MM.1S (cell line): Measurements from ENCODE around the gene PARVB.
"Not testable (repeated sequence)": the region's sequence is repeated elsewhere in the genome, so short reads cannot be mapped to it uniquely, and the experiment has no call there.

Source experiments
- DNase-seq: peaks from one replicate; pipeline ENCODE4 v3.0.0-alpha.2; 2015
- H2AFZ ChIP-seq: fragments of 300-600 bp; sonication (generic); 2 replicates; pipeline ENCODE4 v1.6.0; 2016; ENCODE audit warnings: antibody characterized with exemption, low read length
- H3F3A ChIP-seq: fragments of 300-600 bp; sonication (generic); 2 replicates; pipeline ENCODE4 v1.6.1; 2016; ENCODE audit warnings: mild to moderate bottlenecking, antibody characterized with exemption, low read length, moderate library complexity, mixed read lengths; ENCODE audit not compliant: insufficient read depth
- H3K27ac ChIP-seq: fragments of 300-600 bp; sonication (generic); 2 replicates; pipeline ENCODE4 v1.5.1; 2016; ENCODE audit warnings: mild to moderate bottlenecking, low read length
- H3K27me3 ChIP-seq: fragments of 300-600 bp; sonication (generic); replicated peaks from 2 replicates; pipeline ENCODE4 v1.6.0; 2016; ENCODE audit warnings: low read length; ENCODE audit not compliant: insufficient read depth
- H3K36me3 ChIP-seq: fragments of 300-600 bp; sonication (generic); replicated peaks from 2 replicates; pipeline ENCODE4 v1.6.1; 2016; ENCODE audit warnings: mild to moderate bottlenecking, low read length, mixed read lengths; ENCODE audit not compliant: insufficient read depth
- H3K4me1 ChIP-seq: fragments of 300-600 bp; sonication (generic); 2 replicates; pipeline ENCODE4 v1.6.1; 2016; ENCODE audit warnings: low read length, mixed read lengths
- H3K4me2 ChIP-seq: fragments of 300-600 bp; sonication (generic); 2 replicates; pipeline ENCODE4 v1.6.0; 2016; ENCODE audit warnings: low read depth, low read length
- H3K4me3 ChIP-seq: fragments of 300-600 bp; sonication (generic); 2 replicates; pipeline ENCODE4 v1.5.1; 2016; ENCODE audit warnings: low read length, mixed read lengths
- H3K79me2 ChIP-seq: fragments of 300-600 bp; sonication (generic); 2 replicates; pipeline ENCODE4 v1.6.1; 2016; ENCODE audit warnings: mixed run types, low read length, mixed read lengths
- H3K9ac ChIP-seq: fragments of 300-600 bp; sonication (generic); 2 replicates; pipeline ENCODE4 v1.6.1; 2016; ENCODE audit warnings: low read length, mixed read lengths
- H3K9me2 ChIP-seq: fragments of 300-600 bp; sonication (generic); replicated peaks from 2 replicates; pipeline ENCODE4 v1.6.1; 2016; ENCODE audit warnings: mild to moderate bottlenecking, low read length, mixed read lengths; ENCODE audit not compliant: insufficient read depth
- H3K9me3 ChIP-seq: fragments of 300-600 bp; sonication (generic); replicated peaks from 2 replicates; pipeline ENCODE4 v1.6.1; 2016; ENCODE audit warnings: mild to moderate bottlenecking, low read length, mixed read lengths; ENCODE audit not compliant: insufficient read depth
- H4K20me1 ChIP-seq: fragments of 300-600 bp; sonication (generic); 2 replicates; pipeline ENCODE4 v1.6.1; 2016; ENCODE audit warnings: mild to moderate bottlenecking, low read length, moderate library complexity, mixed read lengths; ENCODE audit not compliant: insufficient read depth
- CTCF ChIP-seq: fragments of 300-600 bp; sonication (generic); IDR thresholded peaks from 2 replicates; pipeline ENCODE4 v1.5.1; 2016; ENCODE audit warnings: antibody characterized with exemption, low read length, mixed read lengths
- EZH2 ChIP-seq: fragments of 300-600 bp; sonication (generic); optimal IDR thresholded peaks from 2 replicates; pipeline ENCODE3; 2017; ENCODE audit warnings: low read depth, mild to moderate bottlenecking, antibody characterized with exemption, low read length, mixed read lengths
- EZH2phosphoT487 ChIP-seq: fragments of 300-600 bp; sonication (generic); IDR thresholded peaks from 2 replicates; pipeline ENCODE4 v1.6.1; 2018; ENCODE audit warnings: antibody characterized with exemption, low read length

The PARVB gene

GRCh38 chr22:44055805-44056204, 31.7 kb downstream of the PARVB start:
- no peaks in the 10 kb centered on the region for H3K9me2 ChIP-seq
- H3K9me3 ChIP-seq = no peaks in the 10 kb centered on the region
- no peaks in the 10 kb centered on the region for H3K36me3 ChIP-seq
- H2AFZ ChIP-seq = no peak overlapping the region
- H3K4me1 ChIP-seq = no peaks in the 10 kb centered on the region
- H3K4me3 ChIP-seq = no peak overlapping the region
- H3K4me2 ChIP-seq = no peak overlapping the region
- H3K27me3 ChIP-seq = no peaks in the 10 kb centered on the region
- DNase-seq = no peak
- H3F3A ChIP-seq = no peaks in the 10 kb centered on the region
- H3K79me2 ChIP-seq = peaks cover 25% of the 10 kb centered on the region
- no peak overlapping the region for H3K27ac ChIP-seq
- TF ChIP-seq EZH2phosphoT487 (no peak), CTCF (no peak), EZH2 (no peak)
- H3K9ac ChIP-seq = no peak overlapping the region
- H4K20me1 ChIP-seq = no peaks in the 10 kb centered on the region

GRCh38 chr22:44056649-44057048, 32.5 kb downstream of the PARVB start:
- not testable (repeated sequence) for H3K36me3 ChIP-seq, H3K4me3 ChIP-seq, H3K4me1 ChIP-seq, DNase-seq, H3K9me2 ChIP-seq, H3K4me2 ChIP-seq, H3K9ac ChIP-seq, H3K27ac ChIP-seq, H3K27me3 ChIP-seq, H3F3A ChIP-seq, H4K20me1 ChIP-seq, H3K9me3 ChIP-seq, H2AFZ ChIP-seq
- peaks cover 18% of the 10 kb centered on the region for H3K79me2 ChIP-seq

- Histone ChIP-seq H3K4me2 (no peak overlapping the region), H2AFZ (no peak overlapping the region), H3F3A (no peaks in the 10 kb centered on the region), H3K4me3 (no peak overlapping the region), H3K9me2 (no peaks in the 10 kb centered on the region), H3K36me3 (no peaks in the 10 kb centered on the region), H3K9me3 (no peaks in the 10 kb centered on the region), H3K27ac (no peak overlapping the region), H3K9ac (no peak overlapping the region), H4K20me1 (no peaks in the 10 kb centered on the region), H3K4me1 (no peaks in the 10 kb centered on the region), H3K27me3 (no peaks in the 10 kb centered on the region), H3K79me2 (peaks cover 17% of the 10 kb centered on the region)
- no peak for DNase-seq
- no peak for TF ChIP-seq EZH2
These were observed 33.4 kb downstream of the PARVB start for GRCh38 chr22:44057401-44057987.

- DNase-seq = no peak
- no peaks in the 10 kb centered on the region for H3K9me2 ChIP-seq
- H3K4me1 ChIP-seq = no peaks in the 10 kb centered on the region
- no peak overlapping the region for H2AFZ ChIP-seq
- no peak overlapping the region for H3K9ac ChIP-seq
- no peaks in the 10 kb centered on the region for H3K9me3 ChIP-seq
- no peak overlapping the region for H3K27ac ChIP-seq
- H4K20me1 ChIP-seq = peaks cover 4% of the 10 kb centered on the region; the same call in 1 of the 2 replicates
- H3K36me3 ChIP-seq = no peaks in the 10 kb centered on the region
- no peak overlapping the region for H3K4me2 ChIP-seq
- no peaks in the 10 kb centered on the region for H3F3A ChIP-seq
- TF ChIP-seq EZH2 (no peak), CTCF (no peak), EZH2phosphoT487 (no peak)
- no peak overlapping the region for H3K4me3 ChIP-seq
- H3K79me2 ChIP-seq = peaks cover 40% of the 10 kb centered on the region
- H3K27me3 ChIP-seq = no peaks in the 10 kb centered on the region
These were observed 39.6 kb downstream of the PARVB start for GRCh38 chr22:44063462-44064371.
